ENCODE results near the gene NUP205. TPM values are rescaled to one million over a fixed set of nuclear protein-coding genes. Genes with fewer than 3 reads are reported as not detected.

NUP205 gene
- total RNA-seq, 6 donors from 2014 or later = 27.4 to 41.9 (median 33.1) TPM

DNA sequence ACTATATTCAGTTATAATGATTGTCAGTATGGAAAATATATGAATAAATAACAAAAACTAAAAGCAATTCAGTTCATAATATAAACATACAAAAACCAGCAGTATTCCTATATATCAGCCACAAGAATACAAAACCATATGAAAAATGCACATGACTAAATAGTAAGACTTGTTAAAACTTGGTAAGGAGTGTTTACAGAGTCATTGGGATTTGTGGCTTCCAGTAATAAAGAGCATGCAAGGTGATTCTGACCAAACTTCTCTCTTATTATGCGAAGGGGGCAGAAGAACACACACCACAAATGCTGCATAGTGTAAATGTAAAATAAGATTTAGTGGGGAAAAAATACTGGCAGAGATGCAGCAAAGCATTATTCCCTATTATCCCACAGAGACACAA, 39.0 kb upstream of the NUP205 start:
- H3K27me3 ChIP-seq = no peaks in the 10 kb centered on the region
- no peaks in the 10 kb centered on the region for H3K4me1 ChIP-seq
- 91 to 97% methylated on average over 1 of the region's 1 CpG for WGBS, 2 donors
- no peak for DNase-seq
- ATAC-seq (ENCODE audit: low FRiP score in 2 of 2) = no peak
- H3K27ac ChIP-seq = no peak overlapping the region
- H3K9me3 ChIP-seq = no peaks in the 10 kb centered on the region
- no peak overlapping the region for H3K4me3 ChIP-seq
- no peaks in the 10 kb centered on the region for H3K36me3 ChIP-seq
- TF ChIP-seq POLR2AphosphoS5 (IDR thresholded peaks at IDR 0.05) (no peak), EP300 (IDR thresholded peaks at IDR 0.05) (no peak), POLR2A (IDR thresholded peaks at IDR 0.05) (no peak)
- TF ChIP-seq, protein P1, sequence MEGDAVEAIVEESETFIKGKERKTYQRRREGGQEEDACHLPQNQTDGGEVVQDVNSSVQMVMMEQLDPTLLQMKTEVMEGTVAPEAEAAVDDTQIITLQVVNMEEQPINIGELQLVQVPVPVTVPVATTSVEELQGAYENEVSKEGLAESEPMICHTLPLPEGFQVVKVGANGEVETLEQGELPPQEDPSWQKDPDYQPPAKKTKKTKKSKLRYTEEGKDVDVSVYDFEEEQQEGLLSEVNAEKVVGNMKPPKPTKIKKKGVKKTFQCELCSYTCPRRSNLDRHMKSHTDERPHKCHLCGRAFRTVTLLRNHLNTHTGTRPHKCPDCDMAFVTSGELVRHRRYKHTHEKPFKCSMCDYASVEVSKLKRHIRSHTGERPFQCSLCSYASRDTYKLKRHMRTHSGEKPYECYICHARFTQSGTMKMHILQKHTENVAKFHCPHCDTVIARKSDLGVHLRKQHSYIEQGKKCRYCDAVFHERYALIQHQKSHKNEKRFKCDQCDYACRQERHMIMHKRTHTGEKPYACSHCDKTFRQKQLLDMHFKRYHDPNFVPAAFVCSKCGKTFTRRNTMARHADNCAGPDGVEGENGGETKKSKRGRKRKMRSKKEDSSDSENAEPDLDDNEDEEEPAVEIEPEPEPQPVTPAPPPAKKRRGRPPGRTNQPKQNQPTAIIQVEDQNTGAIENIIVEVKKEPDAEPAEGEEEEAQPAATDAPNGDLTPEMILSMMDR (IDR thresholded peaks at IDR 0.05) = no peak

DNA sequence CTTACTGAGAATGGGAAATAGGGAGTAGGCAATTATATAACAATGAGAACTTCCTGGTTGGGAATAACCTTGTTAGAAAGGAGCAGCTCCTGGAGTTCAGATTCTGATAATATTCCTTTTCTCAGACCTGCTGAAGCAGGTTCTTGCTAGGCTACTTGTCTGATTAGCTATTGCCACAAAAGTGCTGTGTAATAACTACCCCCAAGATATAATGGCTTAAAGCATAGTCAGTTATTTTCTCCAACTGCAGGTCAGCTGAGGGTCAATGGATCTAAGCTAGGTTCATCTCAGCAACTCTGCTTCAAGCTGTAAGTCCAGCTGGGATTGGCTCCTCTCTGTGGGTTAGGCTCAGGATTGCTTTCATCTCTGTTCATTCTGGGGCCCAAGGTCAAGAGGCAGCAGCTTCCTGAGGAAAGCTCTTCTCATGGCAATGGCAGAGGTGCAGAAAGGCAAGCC, 38.5 kb upstream of the NUP205 start:
- ATAC-seq (ENCODE audit: low FRiP score in 2 of 2) (peak in 1 of 2 donors; percentile 22), DNase-seq (no peak)
- Histone ChIP-seq H3K36me3 (no peaks in the 10 kb centered on the region), H3K27me3 (no peaks in the 10 kb centered on the region), H3K4me3 (no peak overlapping the region), H3K4me1 (no peaks in the 10 kb centered on the region), H3K9me3 (no peaks in the 10 kb centered on the region), H3K27ac (no peak overlapping the region)
- TF ChIP-seq, protein P1 (IDR thresholded peaks at IDR 0.05) = no peak
- TF ChIP-seq POLR2A (IDR thresholded peaks at IDR 0.05) = no peak
- TF ChIP-seq POLR2AphosphoS5 (IDR thresholded peaks at IDR 0.05) = no peak
- no peak for TF ChIP-seq EP300 (IDR thresholded peaks at IDR 0.05)

DNA sequence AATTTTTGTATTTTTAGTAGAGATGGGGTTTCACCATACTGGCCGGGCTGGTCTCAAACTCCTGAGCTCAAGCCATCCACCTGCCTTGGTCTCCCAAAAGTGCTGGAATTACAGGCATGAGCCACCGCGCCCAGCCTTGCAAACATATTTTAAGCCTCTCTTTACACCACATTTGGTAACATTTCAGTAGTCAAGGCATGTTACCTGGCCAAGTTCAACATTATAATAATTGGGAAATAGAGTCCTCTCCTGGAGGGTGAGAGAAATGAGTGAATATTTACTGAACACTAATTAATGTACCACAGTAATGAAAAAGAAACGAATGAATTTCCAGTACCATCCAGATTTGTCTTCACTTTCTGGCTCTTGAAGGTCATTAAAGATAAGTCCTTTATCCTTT, 37.8 kb upstream of the NUP205 start:
- WGBS, 2 donors = 72 to 82% methylated on average over 4 of the region's 4 CpGs
- TF ChIP-seq, protein P1 (IDR thresholded peaks at IDR 0.05) = no peak
- TF ChIP-seq EP300 (IDR thresholded peaks at IDR 0.05) (no peak), POLR2A (IDR thresholded peaks at IDR 0.05) (no peak), POLR2AphosphoS5 (IDR thresholded peaks at IDR 0.05) (no peak)
- no peaks in the 10 kb centered on the region for H3K27me3 ChIP-seq
- H3K4me3 ChIP-seq = no peak overlapping the region
- ATAC-seq (ENCODE audit: low FRiP score in 2 of 2) (no peak), DNase-seq (peak in 1 of 2 donors; percentile 30)
- H3K4me1 ChIP-seq = no peaks in the 10 kb centered on the region
- no peaks in the 10 kb centered on the region for H3K36me3 ChIP-seq
- no peak overlapping the region for H3K27ac ChIP-seq
- H3K9me3 ChIP-seq = no peaks in the 10 kb centered on the region

DNA sequence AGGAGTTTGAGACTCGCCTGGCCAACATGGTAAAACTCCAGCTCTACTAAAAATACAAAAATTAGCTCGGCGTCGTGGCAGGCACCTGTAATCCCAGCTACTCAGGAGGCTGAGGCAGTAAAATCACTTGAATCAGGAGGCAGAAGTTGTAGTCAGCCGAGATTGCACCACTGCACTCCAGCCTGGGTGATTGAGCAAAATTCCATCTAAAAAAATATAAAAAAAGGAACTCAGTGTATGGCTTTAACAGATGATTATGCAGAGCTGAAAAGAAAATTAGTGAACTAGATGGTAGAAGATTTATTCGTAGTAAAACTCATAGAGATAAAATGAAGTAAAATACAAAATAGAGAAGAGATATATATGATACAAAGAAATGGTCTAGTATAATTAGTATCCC, 35.2 kb upstream of the NUP205 start:
- H3K4me3 ChIP-seq = no peak overlapping the region
- no peak overlapping the region for H3K27ac ChIP-seq
- TF ChIP-seq, protein P1 (IDR thresholded peaks at IDR 0.05) = no peak
- TF ChIP-seq EP300 (IDR thresholded peaks at IDR 0.05) (no peak), POLR2A (IDR thresholded peaks at IDR 0.05) (no peak), POLR2AphosphoS5 (IDR thresholded peaks at IDR 0.05) (no peak)
- H3K4me1 ChIP-seq = no peaks in the 10 kb centered on the region
- H3K9me3 ChIP-seq = no peaks in the 10 kb centered on the region
- WGBS, 2 donors = 89 to 94% methylated on average over 6 of the region's 6 CpGs
- ATAC-seq (ENCODE audit: low FRiP score in 2 of 2) (no peak), DNase-seq (no peak)
- H3K27me3 ChIP-seq = no peaks in the 10 kb centered on the region
- no peaks in the 10 kb centered on the region for H3K36me3 ChIP-seq

DNA sequence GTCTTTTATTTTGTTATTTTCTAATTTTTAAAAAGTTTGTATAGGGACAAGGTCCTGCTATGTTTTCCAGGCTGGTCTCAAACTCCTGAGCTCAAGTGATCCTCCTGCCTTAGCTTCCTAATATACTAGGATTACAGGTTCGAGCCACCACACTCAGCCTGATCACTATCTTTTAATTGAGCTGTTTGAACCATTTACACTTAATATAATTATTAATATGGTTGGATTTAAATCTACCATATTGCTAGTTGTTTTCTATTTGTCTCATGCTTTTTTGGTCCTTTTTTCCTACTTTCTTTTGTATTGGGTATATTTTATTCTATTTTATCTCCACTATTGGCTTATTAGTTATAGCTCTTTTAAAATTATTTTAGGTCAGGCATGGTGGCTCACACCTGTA, 34.6 kb upstream of the NUP205 start:
- DNase-seq (no peak), ATAC-seq (ENCODE audit: low FRiP score in 2 of 2) (no peak)
- no peaks in the 10 kb centered on the region for H3K4me1 ChIP-seq
- no peak overlapping the region for H3K27ac ChIP-seq
- no peaks in the 10 kb centered on the region for H3K9me3 ChIP-seq
- no peaks in the 10 kb centered on the region for H3K27me3 ChIP-seq
- no peak for TF ChIP-seq POLR2A (IDR thresholded peaks at IDR 0.05)
- no peak overlapping the region for H3K4me3 ChIP-seq
- 88 to 97% methylated on average over 1 of the region's 1 CpG for WGBS, 2 donors
- H3K36me3 ChIP-seq = no peaks in the 10 kb centered on the region
